ENCODE data around the gene MED31.

GRCh38 chr17:6611231-6611630 lies 40.2 kb downstream of the MED31 start:
- no peak for TF ChIP-seq CTCF (conservative IDR thresholded peaks at IDR 0.05)
- TF ChIP-seq EZH2 (IDR thresholded peaks at IDR 0.05; ENCODE audit: low read depth), result no peak

All from PC-9 (cell line).